Mammary microvascular endothelial cell (primary cell): ENCODE measurements around the gene USF1. TPM values are rescaled to one million over a fixed set of nuclear protein-coding genes. Genes with fewer than 3 reads are reported as not detected.

ENCODE experiments used
- total RNA-seq: library from RNA; depleted of rRNA; stranded (reverse); fragments of >200 nt; gene quantifications from 2 replicates; pipeline ENCODE4 v1.2.3, GENCODE V29; 2015

USF1 gene
- total RNA-seq = 59.0 and 59.1 TPM in 2 replicates

GRCh38 chr1:161045736-161046604 lies at the start of gene USF1:
TSS of gene USF1 (minus strand) at chr1:161045977. CDS start at chr1:161043275, 2,702 bp downstream.

GRCh38 chr1:161089251-161089924 lies 43.6 kb upstream of the USF1 start, which contains the start of gene NECTIN4:
TSS of gene NECTIN4 (minus strand) at chr1:161089558. CDS start at chr1:161089296, 262 bp downstream.

GRCh38 chr1:161069731-161070270 lies 24.0 kb upstream of the USF1 start, which contains the start of gene ARHGAP30:
TSS of gene ARHGAP30 (minus strand) at chr1:161069891. CDS start at chr1:161069624, 267 bp downstream.

GRCh38 chr1:161038523-161039153 lies 7.1 kb downstream of the USF1 start, which contains the start of gene TSTD1:
TSS of gene TSTD1 (minus strand) at chr1:161038964. CDS start at chr1:161038889, 75 bp downstream.

GRCh38 chr1:161020509-161021164 lies 25.1 kb downstream of the USF1 start, which contains the start of gene F11R:
TSS of gene F11R (minus strand) at chr1:161021152. CDS start at chr1:161021073, 79 bp downstream.

Other genes starting within 250 kb of the USF1 start
- not detected in 2 replicates for gene LY9, start 249.8 kb downstream of the USF1 start, total RNA-seq
- gene CD244, start 183.1 kb downstream of the USF1 start, total RNA-seq = not detected in 2 replicates
- not detected in 2 replicates for gene ITLN1, start 160.8 kb downstream of the USF1 start, total RNA-seq
- gene ITLN2, start 91.2 kb downstream of the USF1 start, total RNA-seq = not detected in 2 replicates
- 67.0 and 77.2 TPM in 2 replicates for gene F11R, start 24.8 kb downstream of the USF1 start, total RNA-seq
- gene TSTD1, start 7.0 kb downstream of the USF1 start, total RNA-seq = 1.5 TPM in 1 of 2 replicates, not detected in the other
- 0.13 and 0.20 TPM in 2 replicates for gene ARHGAP30, start 23.9 kb upstream of the USF1 start, total RNA-seq
- gene NECTIN4, start 43.6 kb upstream of the USF1 start, total RNA-seq = 0.47 and 0.54 TPM in 2 replicates
- 1.1 and 2.6 TPM in 2 replicates for gene KLHDC9, start 52.4 kb upstream of the USF1 start, total RNA-seq
- gene PFDN2, start 72.1 kb upstream of the USF1 start, total RNA-seq = 63.7 and 71.8 TPM in 2 replicates
- gene NIT1, start 72.1 kb upstream of the USF1 start, total RNA-seq = 20.9 and 27.4 TPM in 2 replicates
- gene DEDD, start 86.7 kb upstream of the USF1 start, total RNA-seq = 19.4 and 31.8 TPM in 2 replicates
- gene UFC1, start 108.0 kb upstream of the USF1 start, total RNA-seq = 72.6 and 84.7 TPM in 2 replicates
- 5.7 and 7.1 TPM in 2 replicates for gene USP21, start 113.5 kb upstream of the USF1 start, total RNA-seq
- 10.7 and 12.0 TPM in 2 replicates for gene PPOX, start 120.4 kb upstream of the USF1 start, total RNA-seq
- gene B4GALT3, start 131.5 kb upstream of the USF1 start, total RNA-seq = 30.5 and 39.7 TPM in 2 replicates
- gene ADAMTS4, start 153.1 kb upstream of the USF1 start, total RNA-seq = 26.7 and 28.6 TPM in 2 replicates
- 102 and 119 TPM in 2 replicates for gene NDUFS2, start 156.4 kb upstream of the USF1 start, total RNA-seq
- gene FCER1G, start 169.3 kb upstream of the USF1 start, total RNA-seq = not detected in 2 replicates
- not detected in 2 replicates for gene APOA2, start 177.7 kb upstream of the USF1 start, total RNA-seq
- 21.1 and 22.1 TPM in 2 replicates for gene TOMM40L, start 180.1 kb upstream of the USF1 start, total RNA-seq
- not detected in 2 replicates for gene NR1I3, start 192.2 kb upstream of the USF1 start, total RNA-seq
- not detected in 2 replicates for gene PCP4L1, start 212.8 kb upstream of the USF1 start, total RNA-seq